T47D (cell line): Measurements from ENCODE around the gene LGI4.

ENCODE experiments used
- DNase-seq, 2 experiments: peaks; one replicate each; pipeline versions ENCODE4 v3.0.0 to v3.0.0-alpha.2; 2011 to 2012; ENCODE audit warnings: low read depth in 1 of 2, low spot score in 1 of 2
- JUND ChIP-seq: IDR thresholded peaks from 2 replicates; pipeline ENCODE4 v1.6.1; 2012; ENCODE audit warnings: low read depth
- in situ Hi-C: cut with HindIII; loops from 2 replicates; pipeline ENCODE4 v1.10.0; 2016; ENCODE audit warnings: low sequenced_read_pairs, low pct_unique_long_range_greater_than_20kb

The LGI4 gene

DNA sequence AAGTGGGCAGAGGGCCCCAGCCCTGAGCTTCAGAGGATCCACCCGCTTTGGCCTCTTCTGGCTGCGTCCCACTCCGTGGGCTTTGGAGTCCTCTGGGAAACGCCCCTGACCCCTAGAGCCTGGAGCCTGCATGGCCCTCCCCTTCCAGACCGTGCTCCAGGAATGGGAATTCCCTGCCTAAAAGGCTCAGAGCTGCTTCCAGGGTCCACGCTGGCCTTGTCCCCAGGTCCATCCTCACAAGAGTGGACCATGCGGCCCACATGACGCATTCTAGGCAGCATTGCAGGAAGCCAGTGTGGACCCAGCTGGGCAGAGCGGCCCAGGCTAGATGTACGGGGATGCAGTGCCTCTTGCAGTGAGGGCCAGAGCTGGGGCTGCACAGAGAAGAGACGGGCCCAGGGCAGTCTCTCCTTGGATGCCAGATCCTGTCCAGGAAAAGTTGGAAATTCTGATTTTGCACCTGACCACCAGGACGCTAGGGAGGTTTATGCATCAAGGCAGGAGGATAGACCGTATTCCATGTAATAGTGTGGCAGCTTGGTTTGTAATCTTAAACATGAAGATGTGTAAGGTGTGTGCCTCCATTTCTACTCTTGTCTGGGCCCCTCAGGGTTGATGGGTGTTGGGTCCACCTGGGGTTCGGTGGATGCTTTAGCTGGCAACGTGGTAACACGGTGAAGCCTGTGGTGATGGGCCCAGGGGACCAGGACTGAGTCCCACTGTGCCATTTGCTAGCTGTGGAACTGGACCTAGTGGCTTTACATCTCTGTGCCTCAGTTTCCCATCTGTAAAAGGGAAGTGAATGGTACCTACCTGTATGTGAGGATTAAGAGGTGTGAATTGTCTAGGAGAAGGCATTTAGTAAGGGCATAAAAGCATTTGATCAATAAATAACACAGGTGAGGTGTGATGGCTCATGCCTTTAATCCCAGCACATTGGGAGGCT lies 34.0 kb downstream of the LGI4 start:
- no peak for DNase-seq
- in situ Hi-C loops = no loop called here
- TF ChIP-seq JUND = no peak

- in situ Hi-C loops = no loop called here
- no peak for TF ChIP-seq JUND
These were observed 35.0 kb downstream of the LGI4 start for GRCh38 chr19:35099897-35100275.

GRCh38 chr19:35099155-35099896 lies 35.5 kb downstream of the LGI4 start:
- no peak for DNase-seq
- in situ Hi-C loops = no loop called here
- no peak for TF ChIP-seq JUND

More at GRCh38 chr19:35099897-35100275, 35.0 kb downstream of the LGI4 start:
- no peak for DNase-seq

- no peak for TF ChIP-seq JUND
- no peak for DNase-seq
- in situ Hi-C loops = no loop called here
These were observed 36.3 kb downstream of the LGI4 start for GRCh38 chr19:35098413-35099049.

- no peak for TF ChIP-seq JUND
- in situ Hi-C loops = no loop called here
- DNase-seq = no peak
These were observed 39.0 kb downstream of the LGI4 start for GRCh38 chr19:35095667-35096368.

DNA sequence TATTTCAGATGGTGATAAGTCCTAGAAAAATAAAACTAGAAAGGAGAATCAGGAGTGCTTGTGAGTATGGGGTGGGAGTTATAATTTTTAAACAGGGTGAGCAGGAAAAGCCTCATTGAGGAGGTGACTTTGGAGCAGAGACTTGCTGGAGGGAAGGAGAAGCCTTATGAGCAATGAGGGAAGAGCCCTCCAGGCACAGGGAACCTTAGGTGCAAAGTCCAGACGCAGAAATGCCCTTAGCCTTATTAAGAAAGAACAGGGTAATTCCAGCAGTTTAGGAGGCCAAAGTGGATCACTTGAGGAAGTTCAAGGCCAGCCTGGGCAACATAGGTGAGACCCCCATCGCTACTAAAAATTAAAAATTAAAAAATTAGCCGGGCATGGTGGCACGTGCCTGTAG lies 40.2 kb downstream of the LGI4 start:
- in situ Hi-C loops = no loop called here
- DNase-seq = no peak
- no peak for TF ChIP-seq JUND

- TF ChIP-seq JUND = no peak
- no peak for DNase-seq
- in situ Hi-C loops = no loop called here
These were observed 40.8 kb downstream of the LGI4 start for GRCh38 chr19:35093941-35094647.

GRCh38 chr19:35093430-35093829 lies 41.4 kb downstream of the LGI4 start:
- no peak for TF ChIP-seq JUND
- in situ Hi-C loops = no loop called here
- DNase-seq = no peak

DNA sequence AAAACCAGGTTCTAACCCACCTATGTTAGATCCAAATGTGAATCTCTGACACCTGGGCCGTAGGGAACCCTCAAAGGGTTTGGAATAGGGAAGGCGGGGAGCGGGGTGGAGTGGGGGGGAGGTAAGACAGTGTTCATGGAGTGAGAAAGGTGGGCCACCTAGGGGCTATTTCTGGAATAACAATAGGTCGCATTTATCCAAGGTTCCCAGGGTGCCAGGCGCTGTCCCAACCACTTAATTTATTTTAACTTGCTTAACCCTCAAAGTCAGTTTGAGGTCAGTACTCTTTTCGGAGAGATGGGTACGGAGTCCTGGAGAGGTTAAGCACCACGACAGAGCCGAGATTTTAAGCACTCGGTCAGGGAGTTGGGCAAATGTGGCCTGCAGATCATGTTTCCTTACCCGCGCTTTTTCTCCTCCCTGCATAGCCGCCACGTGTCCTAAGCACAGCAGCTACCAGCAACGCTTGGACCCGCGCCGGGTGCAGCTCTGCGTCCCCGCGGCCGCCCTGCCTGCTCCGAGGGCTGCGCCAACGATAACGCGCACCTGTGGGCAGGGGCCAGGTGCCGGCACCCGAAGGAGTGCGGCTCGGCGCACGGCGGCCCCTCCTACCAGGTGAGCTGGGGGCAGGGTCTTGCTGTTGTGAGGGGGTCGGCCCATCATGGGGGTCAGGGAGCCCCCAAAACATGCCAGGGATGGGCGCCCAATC lies 44.2 kb downstream of the LGI4 start:
- in situ Hi-C loops = no loop called here
- peak; percentile 82 to 84 for DNase-seq
- TF ChIP-seq JUND = no peak

GRCh38 chr19:35090160-35090505 lies 44.7 kb downstream of the LGI4 start:
- TF ChIP-seq JUND = no peak
- in situ Hi-C loops = no loop called here

DNA sequence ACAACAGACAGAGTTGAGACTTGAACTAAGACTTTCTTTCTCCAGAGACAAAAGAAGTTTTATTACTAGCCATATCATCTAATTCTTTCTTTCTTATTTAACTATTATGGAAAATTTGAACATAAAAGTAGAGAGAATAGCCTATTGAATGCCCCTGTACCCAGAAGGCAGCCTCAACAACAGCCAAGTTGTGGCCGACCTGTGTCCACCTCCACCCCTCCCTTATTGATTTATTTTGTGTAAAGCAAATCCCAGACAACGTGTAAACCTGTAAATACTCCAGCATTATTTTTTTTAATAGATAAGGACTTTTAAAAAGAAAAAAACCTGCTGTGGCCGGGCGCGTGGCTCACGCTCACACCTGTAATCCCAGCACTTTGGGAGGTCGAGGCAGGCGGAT lies 45.3 kb downstream of the LGI4 start:
- DNase-seq = no peak
- no peak for TF ChIP-seq JUND
- in situ Hi-C loops = no loop called here

More at GRCh38 chr19:35090160-35090505, 44.7 kb downstream of the LGI4 start:
- no peak for DNase-seq
